ENCODE data around the gene KCNJ12.

Gene KCNJ12

DNA sequence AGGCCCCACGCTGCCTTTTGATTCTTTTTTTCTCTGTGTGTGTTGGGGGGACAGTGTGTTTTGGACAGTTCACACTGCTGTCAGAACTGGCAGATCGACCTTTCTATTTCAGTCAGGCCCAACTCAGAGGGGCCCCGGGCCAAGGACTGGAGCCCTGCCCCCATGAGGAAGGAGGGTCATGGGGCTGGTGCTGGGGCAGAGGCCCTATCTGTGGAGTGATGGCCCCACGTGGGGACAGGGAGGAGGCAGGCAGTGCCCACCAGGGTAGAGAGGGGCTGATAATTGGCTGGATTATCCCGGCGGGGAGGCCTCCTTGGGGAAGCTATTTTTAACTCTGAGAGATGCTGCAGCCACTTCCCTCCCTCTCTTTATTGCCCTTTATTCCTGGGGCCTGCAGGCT lies 5.7 kb upstream of the KCNJ12 start:
- TF ChIP-seq, protein P1, sequence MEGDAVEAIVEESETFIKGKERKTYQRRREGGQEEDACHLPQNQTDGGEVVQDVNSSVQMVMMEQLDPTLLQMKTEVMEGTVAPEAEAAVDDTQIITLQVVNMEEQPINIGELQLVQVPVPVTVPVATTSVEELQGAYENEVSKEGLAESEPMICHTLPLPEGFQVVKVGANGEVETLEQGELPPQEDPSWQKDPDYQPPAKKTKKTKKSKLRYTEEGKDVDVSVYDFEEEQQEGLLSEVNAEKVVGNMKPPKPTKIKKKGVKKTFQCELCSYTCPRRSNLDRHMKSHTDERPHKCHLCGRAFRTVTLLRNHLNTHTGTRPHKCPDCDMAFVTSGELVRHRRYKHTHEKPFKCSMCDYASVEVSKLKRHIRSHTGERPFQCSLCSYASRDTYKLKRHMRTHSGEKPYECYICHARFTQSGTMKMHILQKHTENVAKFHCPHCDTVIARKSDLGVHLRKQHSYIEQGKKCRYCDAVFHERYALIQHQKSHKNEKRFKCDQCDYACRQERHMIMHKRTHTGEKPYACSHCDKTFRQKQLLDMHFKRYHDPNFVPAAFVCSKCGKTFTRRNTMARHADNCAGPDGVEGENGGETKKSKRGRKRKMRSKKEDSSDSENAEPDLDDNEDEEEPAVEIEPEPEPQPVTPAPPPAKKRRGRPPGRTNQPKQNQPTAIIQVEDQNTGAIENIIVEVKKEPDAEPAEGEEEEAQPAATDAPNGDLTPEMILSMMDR (IDR thresholded peaks at IDR 0.05; ENCODE audit: borderline replicate concordance, extremely low read depth, low read length, poor library complexity, severe bottlenecking): no peak
- no peak for TF ChIP-seq EZH2 (IDR thresholded peaks at IDR 0.05; ENCODE audit: borderline replicate concordance, low read depth, low read length, severe bottlenecking)
- Histone ChIP-seq H2AFZ (ENCODE audit: low read depth, low read length) (no peak overlapping the region), H3K9me3 (ENCODE audit: insufficient read depth, low read length, severe bottlenecking) (no peaks in the 10 kb centered on the region), H3K27me3 (ENCODE audit: insufficient read depth, low read length, poor library complexity) (no peaks in the 10 kb centered on the region), H3K4me3 (ENCODE audit: low read depth in 1 of 2, low read length in 2 of 2) (no peak overlapping the region), H3K4me1 (ENCODE audit: insufficient read depth, low read length) (peaks cover 10% of the 10 kb centered on the region; the same call in 1 of the 2 replicates), H3K27ac (ENCODE audit: low read length) (no peak overlapping the region), H3K36me3 (ENCODE audit: insufficient read depth, low read length) (no peaks in the 10 kb centered on the region), H3K4me2 (ENCODE audit: insufficient read depth, low read length) (no peak overlapping the region), H3K9ac (ENCODE audit: low read depth, low read length) (no peak overlapping the region), H3K79me2 (ENCODE audit: insufficient read depth, low read length) (no peaks in the 10 kb centered on the region), H4K20me1 (ENCODE audit: insufficient read depth, low read length) (peaks cover 3% of the 10 kb centered on the region; the same call in 1 of the 2 replicates)
- DNase-seq (no peak), ATAC-seq (ENCODE audit: insufficient read depth, low read depth) (no peak)

DNA sequence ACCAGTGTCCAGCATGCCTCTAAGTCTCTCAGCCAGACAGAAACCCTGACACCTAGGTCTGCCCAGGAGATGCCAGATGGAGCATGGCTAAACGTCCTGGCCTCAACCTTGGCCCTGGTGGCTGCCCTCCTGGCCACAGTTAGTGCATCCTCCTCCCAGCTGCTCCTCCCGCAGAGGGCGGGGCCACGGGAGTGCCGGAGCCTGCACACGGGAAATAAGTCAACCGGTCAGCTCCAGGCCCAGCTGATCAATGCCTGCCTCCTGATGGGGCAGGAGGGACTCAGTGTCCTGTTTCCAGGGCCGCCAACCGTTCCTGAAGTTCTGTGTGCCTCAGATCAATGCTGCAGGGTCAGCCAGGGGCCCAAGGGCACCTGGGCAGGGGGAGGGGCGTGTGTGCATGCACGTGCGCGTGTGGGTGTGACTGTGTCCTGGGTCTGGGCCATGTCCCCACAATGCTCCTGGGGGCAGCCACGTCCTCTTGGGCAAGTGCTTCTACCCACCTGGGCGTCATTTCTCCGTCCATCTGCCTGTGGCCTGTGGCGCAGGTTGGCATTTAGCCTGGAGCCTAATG lies 4.6 kb upstream of the KCNJ12 start:
- no peak for TF ChIP-seq EZH2 (IDR thresholded peaks at IDR 0.05; ENCODE audit: borderline replicate concordance, low read depth, low read length, severe bottlenecking)
- TF ChIP-seq, protein P1 (IDR thresholded peaks at IDR 0.05; ENCODE audit: borderline replicate concordance, extremely low read depth, low read length, poor library complexity, severe bottlenecking): no peak
- H3K36me3 ChIP-seq (ENCODE audit: insufficient read depth, low read length): no peaks in the 10 kb centered on the region
- no peak overlapping the region for H3K9ac ChIP-seq (ENCODE audit: low read depth, low read length)
- no peak for ATAC-seq (ENCODE audit: insufficient read depth, low read depth)
- H3K27me3 ChIP-seq (ENCODE audit: insufficient read depth, low read length, poor library complexity): no peaks in the 10 kb centered on the region
- DNase-seq: no peak
- H3K4me2 ChIP-seq (ENCODE audit: insufficient read depth, low read length): no peak overlapping the region
- peaks cover 3% of the 10 kb centered on the region; the same call in 1 of the 2 replicates for H4K20me1 ChIP-seq (ENCODE audit: insufficient read depth, low read length)
- H2AFZ ChIP-seq (ENCODE audit: low read depth, low read length): no peak overlapping the region
- no peak overlapping the region for H3K4me3 ChIP-seq (ENCODE audit: low read depth in 1 of 2, low read length in 2 of 2)
- H3K79me2 ChIP-seq (ENCODE audit: insufficient read depth, low read length): no peaks in the 10 kb centered on the region
- peaks cover 10% of the 10 kb centered on the region; the same call in 1 of the 2 replicates for H3K4me1 ChIP-seq (ENCODE audit: insufficient read depth, low read length)
- no peaks in the 10 kb centered on the region for H3K9me3 ChIP-seq (ENCODE audit: insufficient read depth, low read length, severe bottlenecking)
- no peak overlapping the region for H3K27ac ChIP-seq (ENCODE audit: low read length)

GRCh38 chr17:21372256-21372954 lies 3.8 kb upstream of the KCNJ12 start:
- Histone ChIP-seq H2AFZ (ENCODE audit: low read depth, low read length) (no peak overlapping the region), H3K27me3 (ENCODE audit: insufficient read depth, low read length, poor library complexity) (no peaks in the 10 kb centered on the region), H4K20me1 (ENCODE audit: insufficient read depth, low read length) (peaks cover 3% of the 10 kb centered on the region; the same call in 1 of the 2 replicates), H3K4me2 (ENCODE audit: insufficient read depth, low read length) (no peak overlapping the region), H3K36me3 (ENCODE audit: insufficient read depth, low read length) (no peaks in the 10 kb centered on the region), H3K4me3 (ENCODE audit: low read depth in 1 of 2, low read length in 2 of 2) (no peak overlapping the region), H3K9ac (ENCODE audit: low read depth, low read length) (no peak overlapping the region), H3K9me3 (ENCODE audit: insufficient read depth, low read length, severe bottlenecking) (no peaks in the 10 kb centered on the region), H3K4me1 (ENCODE audit: insufficient read depth, low read length) (peaks cover 10% of the 10 kb centered on the region; the same call in 1 of the 2 replicates), H3K27ac (ENCODE audit: low read length) (no peak overlapping the region), H3K79me2 (ENCODE audit: insufficient read depth, low read length) (no peaks in the 10 kb centered on the region)
- TF ChIP-seq, protein P1 (IDR thresholded peaks at IDR 0.05; ENCODE audit: borderline replicate concordance, extremely low read depth, low read length, poor library complexity, severe bottlenecking): no peak
- TF ChIP-seq EZH2 (IDR thresholded peaks at IDR 0.05; ENCODE audit: borderline replicate concordance, low read depth, low read length, severe bottlenecking): no peak
- no peak for ATAC-seq (ENCODE audit: insufficient read depth, low read depth)
- no peak for DNase-seq
